GM12878 (cell line): ENCODE data around the gene ATXN7L1. TPM values are rescaled to one million over a fixed set of nuclear protein-coding genes. Genes with fewer than 3 reads are reported as not detected.

Source experiments
- ATAC-seq: fragments of 200-7000 bp; cut with Tn5 transposase; 3 replicates; pipeline ENCODE4 v1.9.1; 2020; ENCODE audit warnings: mild to moderate bottlenecking, moderate library complexity
- BruUV-seq: library from RNA; stranded (reverse); fragments of 400-500 nt; replicated peaks from 2 replicates; lab custom pipeline; 2021; lab: Mats Ljungman, UMichigan
- CTCF ChIA-PET: fragments of 300-600 bp; sonication (Branson Sonifier 250); formaldehyde crosslinking; extraction: SDS; loops from one replicate; lab custom pipeline; 2021; ENCODE audit warnings: inconsistent platforms; lab: Yijun Ruan, JAX
- POLR2A ChIA-PET: fragments of 350-600 bp; formaldehyde crosslinking; extraction: SDS; loops from one replicate; lab custom pipeline; 2021; ENCODE audit warnings: inconsistent platforms; lab: Charles Lee
- RAD21 ChIA-PET: fragments of 300-600 bp; sonication (Branson Sonifier 250); formaldehyde crosslinking; loops from one replicate; lab custom pipeline; 2023; ENCODE audit warnings: antibody characterized with exemption; ENCODE audit not compliant: unreplicated experiment; lab: Charles Lee
- SMC1A ChIA-PET: fragments of 300-600 bp; sonication (Branson Sonifier 250); formaldehyde crosslinking; loops from one replicate; lab custom pipeline; 2023; ENCODE audit not compliant: unreplicated experiment, uncharacterized antibody; lab: Charles Lee
- DNase-seq: peaks from one replicate; pipeline ENCODE4 v3.0.0-alpha.2; 2011; ENCODE audit warnings: low read depth, low spot score
- FAIRE-seq: peaks from 3 replicates; lab custom pipeline; 2011; peaks lifted over from hg19 to GRCh38; lab: Jason Lieb, UNC
- H2AFZ ChIP-seq: 2 replicates; pipeline ENCODE4 v1.6.0; 2011; ENCODE audit warnings: low read depth, low read length, control low read depth; ENCODE audit not compliant: control insufficient read depth
- H3K27ac ChIP-seq: 2 replicates; pipeline ENCODE4 v1.5.1; 2011; ENCODE audit warnings: control low read depth; ENCODE audit not compliant: control insufficient read depth, insufficient read depth
- H3K27me3 ChIP-seq, 2 experiments: replicated peaks in 1 of 2; 2 replicates each; pipeline versions ENCODE4 v1.6.0 to v1.6.1; 2011; ENCODE audit warnings: low read length in 1 of 2; ENCODE audit not compliant: control insufficient read depth in 2 of 2, insufficient read depth in 2 of 2
- H3K36me3 ChIP-seq, 2 experiments: 2 replicates each; pipeline ENCODE4 v1.5.1; 2011; ENCODE audit warnings: low read length in 1 of 2; ENCODE audit not compliant: control insufficient read depth in 2 of 2, insufficient read depth in 2 of 2
- H3K4me1 ChIP-seq: 2 replicates; pipeline ENCODE4 v1.6.1; 2011; ENCODE audit warnings: mild to moderate bottlenecking, low read length, moderate library complexity, mixed read lengths; ENCODE audit not compliant: control insufficient read depth, insufficient read depth
- H3K4me2 ChIP-seq: 2 replicates; pipeline ENCODE4 v1.6.0; 2011; ENCODE audit warnings: control low read depth; ENCODE audit not compliant: control insufficient read depth, insufficient read depth
- H3K4me3 ChIP-seq: fragments of 200-600 bp; sonication (generic); 2 replicates; pipeline ENCODE4 v1.5.1; 2016
- H3K79me2 ChIP-seq: 2 replicates; pipeline ENCODE4 v1.6.0; 2011; ENCODE audit warnings: low read length; ENCODE audit not compliant: control insufficient read depth, insufficient read depth
- H3K9ac ChIP-seq: 2 replicates; pipeline ENCODE4 v1.8.0; 2011; ENCODE audit warnings: low read length, control low read depth, mixed read lengths; ENCODE audit not compliant: control insufficient read depth, insufficient read depth
- H3K9me3 ChIP-seq: replicated peaks from 3 replicates; pipeline ENCODE4 v1.5.1; 2011; ENCODE audit warnings: mild to moderate bottlenecking, low read length; ENCODE audit not compliant: control insufficient read depth, insufficient read depth
- H4K20me1 ChIP-seq: 2 replicates; pipeline ENCODE4 v1.6.0; 2011; ENCODE audit not compliant: control insufficient read depth, insufficient read depth
- BCL11A ChIP-seq: IDR thresholded peaks from 2 replicates; pipeline ENCODE4 v1.6.1; 2011; ENCODE audit warnings: low read depth, low read length
- ELK1 ChIP-seq: IDR thresholded peaks from 2 replicates; pipeline ENCODE4 v1.6.1; 2012; ENCODE audit warnings: low read depth, low read length, improper control_type of control experiment
- ESRRA ChIP-seq: IDR thresholded peaks from 2 replicates; pipeline ENCODE4 v1.6.1; 2012; ENCODE audit warnings: mild to moderate bottlenecking, low read length, improper control_type of control experiment
- HCFC1 ChIP-seq: fragments of 150-350 bp; IDR thresholded peaks from 2 replicates; pipeline ENCODE4 v1.6.1; 2014; ENCODE audit warnings: low read length
- IKZF2 ChIP-seq, 2 experiments: fragments of 450-650 bp; IDR thresholded peaks; 2 replicates each; pipeline ENCODE4 v1.6.1; 2017; ENCODE audit warnings: mild to moderate bottlenecking in 2 of 2, moderate library complexity in 2 of 2
- MTA2 ChIP-seq: fragments of 450-650 bp; IDR thresholded peaks from 2 replicates; pipeline ENCODE4 v1.6.1; 2016; ENCODE audit warnings: low read depth, mild to moderate bottlenecking, moderate library complexity
- RB1 ChIP-seq: fragments of 450-650 bp; formaldehyde crosslinking; IDR thresholded peaks from 2 replicates; pipeline ENCODE4 v1.6.1; 2017; ENCODE audit warnings: mild to moderate bottlenecking, borderline replicate concordance
- SMC3 ChIP-seq: IDR thresholded peaks from 2 replicates; pipeline ENCODE4 v1.6.1; 2011; ENCODE audit warnings: low read length, improper control_type of control experiment, borderline replicate concordance
- SREBF2 ChIP-seq: IDR thresholded peaks from 2 replicates; pipeline ENCODE4 v1.6.1; 2012; ENCODE audit warnings: mild to moderate bottlenecking, low read length
- ZBED1 ChIP-seq: IDR thresholded peaks from 2 replicates; pipeline ENCODE4 v1.6.1; 2016; ENCODE audit warnings: borderline replicate concordance
- WGBS: methylation state at CpG from one replicate; pipeline ENCODE4 v1.1.6; 2016; ENCODE audit warnings: low lambda C conversion rate; ENCODE audit not compliant: insufficient replicate concordance, insufficient coverage; ENCODE audit errors: missing lambda C conversion rate; 5-methylcytosine and 5-hydroxymethylcytosine counted together
- in situ Hi-C: fragments of 300-500 bp; cut with MboI; formaldehyde crosslinking; loops from 9 replicates; pipeline ENCODE4 v1.14.3; 2018; ENCODE audit warnings: mixed read lengths
- intact Hi-C: fragments of 100-400 bp; cut with micrococcal nuclease; formaldehyde crosslinking; loops from one replicate; pipeline ENCODE4 v1.14.2; 2022; ENCODE audit not compliant: unreplicated experiment
- polyA plus RNA-seq, 11 experiments: library from polyadenylated mRNA; depleted of rRNA in 4 of 11; unstranded in 6 of 11; stranded (reverse) in 5 of 11; fragments of >200 nt; fragmentation: Nextera tagmentation in 4 of 11; fragmentation: Illumina TruSeq in 1 of 11; extraction: Ambion mirVana in 4 of 11; extraction: Trizol in 1 of 11; gene quantifications; 1 replicate in 1 of 11; 2 replicates in 10 of 11; pipeline versions ENCODE4 v1.2.1 to v1.2.3, GENCODE V29; 2011 to 2016; ENCODE audit warnings: inconsistent platforms in 2 of 11, missing spikeins in 2 of 11, low read depth in 1 of 11
- total RNA-seq, 4 experiments: library from RNA; depleted of rRNA in 3 of 4; stranded (reverse); fragments of >200 nt in 3 of 4; fragmentation: Illumina TruSeq in 1 of 4; extraction: Trizol in 1 of 4; gene quantifications; 2 replicates each; pipeline versions ENCODE4 v1.2.1 to v1.2.3, GENCODE V29; 2013 to 2021
- TF ChIP-seq, protein P1 (sequence below): fragments of 450-650 bp; formaldehyde crosslinking; IDR thresholded peaks from 2 replicates; pipeline ENCODE4 v1.5.0; 2022; ENCODE audit warnings: mild to moderate bottlenecking, missing genetic modification characterization

Gene ATXN7L1
- total and polyA plus RNA-seq, 10 of the 15 experiments (the other 5 are each of a cell fraction or from before 2014, with no cell fraction given) = 0.40 to 2.9 (median 1.2) TPM

GRCh38 chr7:105782391-105783042, 93.9 kb downstream of the ATXN7L1 start:
- H3K79me2 ChIP-seq = no peaks in the 10 kb centered on the region
- no peak for ATAC-seq
- WGBS = 39% methylated on average over 10 of the region's 10 CpGs
- no peaks in the 10 kb centered on the region for H4K20me1 ChIP-seq
- H3K36me3 ChIP-seq = no peaks in the 10 kb centered on the region
- DNase-seq = no peak
- no peaks in the 10 kb centered on the region for H3K9me3 ChIP-seq
- no peak for TF ChIP-seq SMC3
- TF ChIP-seq ELK1 = no peak
- TF ChIP-seq MTA2 = no peak
- TF ChIP-seq, protein P1, sequence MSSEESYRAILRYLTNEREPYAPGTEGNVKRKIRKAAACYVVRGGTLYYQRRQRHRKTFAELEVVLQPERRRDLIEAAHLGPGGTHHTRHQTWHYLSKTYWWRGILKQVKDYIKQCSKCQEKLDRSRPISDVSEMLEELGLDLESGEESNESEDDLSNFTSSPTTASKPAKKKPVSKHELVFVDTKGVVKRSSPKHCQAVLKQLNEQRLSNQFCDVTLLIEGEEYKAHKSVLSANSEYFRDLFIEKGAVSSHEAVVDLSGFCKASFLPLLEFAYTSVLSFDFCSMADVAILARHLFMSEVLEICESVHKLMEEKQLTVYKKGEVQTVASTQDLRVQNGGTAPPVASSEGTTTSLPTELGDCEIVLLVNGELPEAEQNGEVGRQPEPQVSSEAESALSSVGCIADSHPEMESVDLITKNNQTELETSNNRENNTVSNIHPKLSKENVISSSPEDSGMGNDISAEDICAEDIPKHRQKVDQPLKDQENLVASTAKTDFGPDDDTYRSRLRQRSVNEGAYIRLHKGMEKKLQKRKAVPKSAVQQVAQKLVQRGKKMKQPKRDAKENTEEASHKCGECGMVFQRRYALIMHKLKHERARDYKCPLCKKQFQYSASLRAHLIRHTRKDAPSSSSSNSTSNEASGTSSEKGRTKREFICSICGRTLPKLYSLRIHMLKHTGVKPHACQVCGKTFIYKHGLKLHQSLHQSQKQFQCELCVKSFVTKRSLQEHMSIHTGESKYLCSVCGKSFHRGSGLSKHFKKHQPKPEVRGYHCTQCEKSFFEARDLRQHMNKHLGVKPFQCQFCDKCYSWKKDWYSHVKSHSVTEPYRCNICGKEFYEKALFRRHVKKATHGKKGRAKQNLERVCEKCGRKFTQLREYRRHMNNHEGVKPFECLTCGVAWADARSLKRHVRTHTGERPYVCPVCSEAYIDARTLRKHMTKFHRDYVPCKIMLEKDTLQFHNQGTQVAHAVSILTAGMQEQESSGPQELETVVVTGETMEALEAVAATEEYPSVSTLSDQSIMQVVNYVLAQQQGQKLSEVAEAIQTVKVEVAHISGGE (CRISPR knock-in tag) = no peak
- TF ChIP-seq BCL11A = no peak
- TF ChIP-seq IKZF2 (IDR thresholded peaks at IDR 0.05) = no peak
- TF ChIP-seq RB1 = no peak
- no peak for TF ChIP-seq ZBED1
- no peak for TF ChIP-seq ESRRA
- no peak for TF ChIP-seq HCFC1
- TF ChIP-seq SREBF2 = no peak
- SMC1A ChIA-PET = interaction anchor here (0.7 kb wide), 1 partner anchor 1299 kb away, joined by 3 read pairs; no protein-coding TSS in a partner anchor
- H3K4me2 ChIP-seq = no peak overlapping the region
- BruUV-seq = no TSS peak
- H3K4me3 ChIP-seq = no peak overlapping the region
- CTCF ChIA-PET = no interaction called here
- RAD21 ChIA-PET = no interaction called here
- H3K9ac ChIP-seq = no peak overlapping the region
- no peaks in the 10 kb centered on the region for H3K4me1 ChIP-seq
- POLR2A ChIA-PET = interaction anchor here (0.5 kb wide), 1 partner anchor 105 kb away, joined by 4 read pairs; no protein-coding TSS in a partner anchor
- intact Hi-C loops (no loop called here), in situ Hi-C loops (no loop called here)
- no peak overlapping the region for H2AFZ ChIP-seq
- no peak for FAIRE-seq
- no peak overlapping the region for H3K27ac ChIP-seq
- H3K27me3 ChIP-seq = peaks cover 2 to 3% of the 10 kb centered on the region in 2 experiments; a peak in 2 of 4 replicates
